SK-N-MC (cell line): Measurements from ENCODE around the gene CFDP1.

Experiments used
- DNase-seq: peaks from one replicate; pipeline ENCODE4 v3.0.0-alpha.2; 2011; ENCODE audit warnings: low read depth, low spot score
- H3K27ac ChIP-seq: fragments of 200-600 bp; sonication (generic); 2 replicates; pipeline ENCODE4 v1.5.1; 2016; ENCODE audit warnings: mixed run types
- H3K36me3 ChIP-seq: fragments of 200-600 bp; sonication (generic); 2 replicates; pipeline ENCODE4 v1.6.1; 2017; ENCODE audit warnings: antibody characterized with exemption, low read length, mixed read lengths; ENCODE audit not compliant: insufficient read depth
- H3K4me3 ChIP-seq: fragments of 200-600 bp; sonication (generic); 2 replicates; pipeline ENCODE4 v1.5.1; 2016
- H3K9ac ChIP-seq: fragments of 200-600 bp; sonication (generic); 2 replicates; pipeline ENCODE4 v1.8.0; 2017; ENCODE audit warnings: mixed run types, mixed read lengths; ENCODE audit not compliant: insufficient read length
- H3K9me3 ChIP-seq: fragments of 200-600 bp; sonication (generic); 2 replicates; pipeline ENCODE4 v1.6.1; 2017; ENCODE audit warnings: low read depth, mild to moderate bottlenecking, antibody characterized with exemption, low read length, moderate library complexity, mixed read lengths
- EZH2 ChIP-seq: fragments of 200-600 bp; sonication (generic); IDR thresholded peaks from one replicate; pipeline ENCODE4 v1.6.1; 2017; ENCODE audit warnings: antibody characterized with exemption
- FOXP2 ChIP-seq: optimal IDR thresholded peaks from 2 replicates; pipeline ENCODE3; 2011; ENCODE audit warnings: mild to moderate bottlenecking, moderate library complexity; ENCODE audit not compliant: insufficient read depth; ENCODE audit errors: extremely low read length, control extremely low read depth
- POLR2AphosphoS5 ChIP-seq: IDR thresholded peaks from 2 replicates; pipeline ENCODE4 v1.6.1; 2012; ENCODE audit warnings: mild to moderate bottlenecking, low read depth, low read length, borderline replicate concordance

The CFDP1 gene

DNA sequence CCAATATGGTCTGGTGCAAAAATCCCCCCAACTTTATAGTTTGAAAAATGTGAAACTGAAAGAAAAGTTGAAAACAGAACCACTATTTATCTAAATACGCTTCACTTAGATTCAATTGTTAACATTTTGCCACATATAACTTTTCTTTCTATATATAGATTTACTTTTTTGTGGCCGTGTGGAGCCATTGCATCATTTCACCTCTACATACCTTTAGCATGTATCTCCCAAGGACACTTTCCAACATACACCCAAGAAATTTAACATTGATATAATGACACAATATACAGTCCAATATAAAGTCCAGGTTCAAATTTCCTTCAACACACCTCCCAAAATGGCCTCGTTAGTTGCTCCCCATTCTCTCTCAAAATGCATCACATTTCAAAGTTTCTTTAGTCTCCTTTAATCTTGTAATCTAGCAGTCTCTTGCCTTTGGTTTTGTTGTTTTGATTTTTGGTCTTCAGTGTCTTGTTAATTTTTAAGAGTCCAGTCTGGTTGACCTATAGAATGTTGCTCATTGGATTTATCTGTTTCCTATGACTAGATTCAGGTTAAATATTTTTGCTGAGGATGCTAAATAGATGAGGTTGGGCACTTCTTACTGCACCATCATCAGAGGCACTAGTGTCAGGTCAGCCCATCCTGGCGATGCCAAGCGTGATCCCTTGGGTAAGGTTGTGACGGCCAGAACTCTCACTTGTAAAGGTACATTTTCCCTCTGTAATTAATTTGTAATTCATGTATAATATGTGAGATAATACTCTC lies 117.6 kb downstream of the CFDP1 start:
- Histone ChIP-seq H3K4me3 (no peak overlapping the region), H3K9ac (no peak overlapping the region), H3K9me3 (no peaks in the 10 kb centered on the region), H3K36me3 (no peaks in the 10 kb centered on the region; the same call in 1 of the 2 replicates), H3K27ac (no peak overlapping the region)
- TF ChIP-seq EZH2 (no peak), POLR2AphosphoS5 (no peak), FOXP2 (no peak)
- DNase-seq, result no peak

GRCh38 chr16:75312875-75313274 lies 120.4 kb downstream of the CFDP1 start:
- Histone ChIP-seq H3K27ac (no peak overlapping the region), H3K4me3 (no peak overlapping the region)
- no peak for DNase-seq

GRCh38 chr16:75311383-75311938 lies 121.8 kb downstream of the CFDP1 start:
- Histone ChIP-seq H3K27ac (no peak overlapping the region), H3K4me3 (no peak overlapping the region), H3K9me3 (no peaks in the 10 kb centered on the region), H3K36me3 (no peaks in the 10 kb centered on the region; the same call in 1 of the 2 replicates), H3K9ac (no peak overlapping the region)
- TF ChIP-seq FOXP2 (no peak), EZH2 (no peak), POLR2AphosphoS5 (no peak)
- DNase-seq, result no peak

More at GRCh38 chr16:75312875-75313274, 120.4 kb downstream of the CFDP1 start:
- Histone ChIP-seq H3K36me3 (no peaks in the 10 kb centered on the region; the same call in 1 of the 2 replicates), H3K9ac (no peak overlapping the region), H3K9me3 (no peaks in the 10 kb centered on the region)
- TF ChIP-seq EZH2 (no peak), FOXP2 (no peak), POLR2AphosphoS5 (no peak)

- Histone ChIP-seq H3K9ac (no peak overlapping the region), H3K9me3 (no peaks in the 10 kb centered on the region), H3K27ac (no peak overlapping the region), H3K36me3 (no peaks in the 10 kb centered on the region; the same call in 1 of the 2 replicates), H3K4me3 (no peak overlapping the region)
- no peak for DNase-seq
- TF ChIP-seq POLR2AphosphoS5 (no peak), EZH2 (no peak), FOXP2 (no peak)
Measured at GRCh38 chr16:75310541-75310940, 122.8 kb downstream of the CFDP1 start.

GRCh38 chr16:75309899-75310430 lies 123.3 kb downstream of the CFDP1 start:
- Histone ChIP-seq H3K27ac (no peak overlapping the region), H3K9ac (no peak overlapping the region), H3K36me3 (no peaks in the 10 kb centered on the region; the same call in 1 of the 2 replicates), H3K9me3 (no peaks in the 10 kb centered on the region), H3K4me3 (no peak overlapping the region)
- DNase-seq, result no peak
- TF ChIP-seq POLR2AphosphoS5 (no peak), EZH2 (no peak), FOXP2 (no peak)

- no peak overlapping the region for H3K9ac ChIP-seq
- TF ChIP-seq EZH2 (no peak), POLR2AphosphoS5 (no peak), FOXP2 (no peak)
- H3K9me3 ChIP-seq, result no peaks in the 10 kb centered on the region
- DNase-seq, result no peak
- H3K27ac ChIP-seq, result no peak overlapping the region
- peaks cover 5% of the 10 kb centered on the region; the same call in 1 of the 2 replicates for H3K36me3 ChIP-seq
- H3K4me3 ChIP-seq, result no peak overlapping the region
Measured at GRCh38 chr16:75309156-75309555, 124.1 kb downstream of the CFDP1 start.

- Histone ChIP-seq H3K27ac (no peak overlapping the region), H3K36me3 (peaks cover 11% of the 10 kb centered on the region; the same call in 1 of the 2 replicates), H3K4me3 (no peak overlapping the region), H3K9ac (no peak overlapping the region), H3K9me3 (no peaks in the 10 kb centered on the region)
- no peak for DNase-seq
- TF ChIP-seq POLR2AphosphoS5, result no peak
- no peak for TF ChIP-seq EZH2
- no peak for TF ChIP-seq FOXP2
Measured at GRCh38 chr16:75308011-75308410, 125.3 kb downstream of the CFDP1 start.

DNA sequence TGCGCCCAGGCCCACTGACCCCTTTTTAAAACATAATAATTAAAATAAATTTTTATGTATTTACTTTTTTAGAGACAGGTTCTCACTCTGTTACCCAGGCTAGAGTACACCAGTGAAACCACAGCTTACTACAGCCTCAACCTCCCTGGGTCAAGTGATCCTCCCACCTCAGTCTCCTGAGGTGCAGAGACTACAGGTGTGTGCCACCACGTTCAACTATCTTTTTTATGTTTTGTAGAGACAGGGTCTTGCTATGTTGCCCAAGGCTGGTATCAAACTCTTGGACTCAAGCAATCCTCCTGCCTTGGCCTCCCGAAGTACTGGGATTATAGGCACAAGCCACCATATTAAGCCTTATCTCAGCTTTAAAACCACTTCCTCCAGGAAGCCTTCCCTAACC lies 125.8 kb downstream of the CFDP1 start:
- no peak overlapping the region for H3K9ac ChIP-seq
- no peaks in the 10 kb centered on the region for H3K9me3 ChIP-seq
- H3K36me3 ChIP-seq, result peaks cover 11% of the 10 kb centered on the region; the same call in 1 of the 2 replicates
- TF ChIP-seq EZH2, result no peak
- TF ChIP-seq POLR2AphosphoS5, result no peak
- no peak for TF ChIP-seq FOXP2
- H3K4me3 ChIP-seq, result no peak overlapping the region
- no peak for DNase-seq
- no peak overlapping the region for H3K27ac ChIP-seq
